ENCODE results near the gene MCCD1. TPM values are rescaled to one million over a fixed set of nuclear protein-coding genes. Genes with fewer than 3 reads are reported as not detected.

MCCD1 gene
- total RNA-seq, 1 donor from 2014 or later = not detected

DNA sequence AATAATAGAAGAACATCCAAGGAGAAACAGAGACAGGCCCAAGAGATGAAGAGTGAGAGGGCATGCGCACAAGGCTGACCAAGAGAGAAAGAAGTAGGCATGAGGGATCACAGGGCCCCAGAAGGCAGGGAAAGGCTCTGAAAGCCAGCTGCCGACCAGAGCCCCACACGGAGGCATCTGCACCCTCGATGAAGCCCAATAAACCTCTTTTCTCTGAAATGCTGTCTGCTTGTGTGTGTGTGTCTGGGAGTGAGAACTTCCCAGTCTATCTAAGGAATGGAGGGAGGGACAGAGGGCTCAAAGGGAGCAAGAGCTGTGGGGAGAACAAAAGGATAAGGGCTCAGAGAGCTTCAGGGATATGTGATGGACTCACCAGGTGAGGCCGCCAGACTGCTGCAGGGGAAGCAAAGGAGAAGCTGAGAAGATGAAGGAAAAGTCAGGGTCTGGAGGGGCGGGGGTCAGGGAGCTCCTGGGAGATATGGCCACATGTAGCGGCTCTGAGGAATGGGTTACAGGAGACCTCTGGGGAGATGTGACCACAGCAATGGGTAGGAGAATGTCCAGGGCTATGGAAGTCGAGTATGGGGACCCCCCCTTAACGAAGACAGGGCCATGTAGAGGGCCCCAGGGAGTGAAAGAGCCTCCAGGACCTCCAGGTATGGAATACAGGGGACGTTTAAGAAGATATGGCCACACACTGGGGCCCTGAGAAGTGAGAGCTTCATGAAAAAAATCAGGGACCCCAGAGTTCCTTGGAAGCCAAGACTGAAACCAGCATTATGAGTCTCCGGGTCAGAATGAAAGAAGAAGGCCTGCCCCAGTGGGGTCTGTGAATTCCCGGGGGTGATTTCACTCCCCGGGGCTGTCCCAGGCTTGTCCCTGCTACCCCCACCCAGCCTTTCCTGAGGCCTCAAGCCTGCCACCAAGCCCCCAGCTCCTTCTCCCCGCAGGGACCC, 45.6 kb downstream of the MCCD1 start:
- no peak for DNase-seq (ENCODE audit: low read depth)
- TF ChIP-seq, protein P1, sequence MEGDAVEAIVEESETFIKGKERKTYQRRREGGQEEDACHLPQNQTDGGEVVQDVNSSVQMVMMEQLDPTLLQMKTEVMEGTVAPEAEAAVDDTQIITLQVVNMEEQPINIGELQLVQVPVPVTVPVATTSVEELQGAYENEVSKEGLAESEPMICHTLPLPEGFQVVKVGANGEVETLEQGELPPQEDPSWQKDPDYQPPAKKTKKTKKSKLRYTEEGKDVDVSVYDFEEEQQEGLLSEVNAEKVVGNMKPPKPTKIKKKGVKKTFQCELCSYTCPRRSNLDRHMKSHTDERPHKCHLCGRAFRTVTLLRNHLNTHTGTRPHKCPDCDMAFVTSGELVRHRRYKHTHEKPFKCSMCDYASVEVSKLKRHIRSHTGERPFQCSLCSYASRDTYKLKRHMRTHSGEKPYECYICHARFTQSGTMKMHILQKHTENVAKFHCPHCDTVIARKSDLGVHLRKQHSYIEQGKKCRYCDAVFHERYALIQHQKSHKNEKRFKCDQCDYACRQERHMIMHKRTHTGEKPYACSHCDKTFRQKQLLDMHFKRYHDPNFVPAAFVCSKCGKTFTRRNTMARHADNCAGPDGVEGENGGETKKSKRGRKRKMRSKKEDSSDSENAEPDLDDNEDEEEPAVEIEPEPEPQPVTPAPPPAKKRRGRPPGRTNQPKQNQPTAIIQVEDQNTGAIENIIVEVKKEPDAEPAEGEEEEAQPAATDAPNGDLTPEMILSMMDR (conservative IDR thresholded peaks at IDR 0.05; ENCODE audit: low read depth, low read length) = peak; percentile 6
- H3K4me3 ChIP-seq (ENCODE audit: low read depth, low read length) = no peak overlapping the region

DNA sequence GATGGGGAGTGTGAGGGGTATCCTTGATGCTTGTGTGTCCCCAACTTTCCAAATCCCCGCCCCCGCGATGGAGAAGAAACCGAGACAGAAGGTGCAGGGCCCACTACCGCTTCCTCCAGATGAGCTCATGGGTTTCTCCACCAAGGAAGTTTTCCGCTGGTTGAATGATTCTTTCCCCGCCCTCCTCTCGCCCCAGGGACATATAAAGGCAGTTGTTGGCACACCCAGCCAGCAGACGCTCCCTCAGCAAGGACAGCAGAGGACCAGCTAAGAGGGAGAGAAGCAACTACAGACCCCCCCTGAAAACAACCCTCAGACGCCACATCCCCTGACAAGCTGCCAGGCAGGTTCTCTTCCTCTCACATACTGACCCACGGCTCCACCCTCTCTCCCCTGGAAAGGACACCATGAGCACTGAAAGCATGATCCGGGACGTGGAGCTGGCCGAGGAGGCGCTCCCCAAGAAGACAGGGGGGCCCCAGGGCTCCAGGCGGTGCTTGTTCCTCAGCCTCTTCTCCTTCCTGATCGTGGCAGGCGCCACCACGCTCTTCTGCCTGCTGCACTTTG, 46.7 kb downstream of the MCCD1 start, which contains the start of gene TNF:
Gene TNF (plus strand): TSS at position 231 of the 567 bp plus-strand sequence. CDS start 177 bp downstream, at position 408.
- no peak for DNase-seq (ENCODE audit: low read depth)
- TF ChIP-seq, protein P1 (conservative IDR thresholded peaks at IDR 0.05; ENCODE audit: low read depth, low read length) = no peak
- peak within 1 kb of the TSS; percentile 36 for H3K4me3 ChIP-seq (ENCODE audit: low read depth, low read length)

DNA sequence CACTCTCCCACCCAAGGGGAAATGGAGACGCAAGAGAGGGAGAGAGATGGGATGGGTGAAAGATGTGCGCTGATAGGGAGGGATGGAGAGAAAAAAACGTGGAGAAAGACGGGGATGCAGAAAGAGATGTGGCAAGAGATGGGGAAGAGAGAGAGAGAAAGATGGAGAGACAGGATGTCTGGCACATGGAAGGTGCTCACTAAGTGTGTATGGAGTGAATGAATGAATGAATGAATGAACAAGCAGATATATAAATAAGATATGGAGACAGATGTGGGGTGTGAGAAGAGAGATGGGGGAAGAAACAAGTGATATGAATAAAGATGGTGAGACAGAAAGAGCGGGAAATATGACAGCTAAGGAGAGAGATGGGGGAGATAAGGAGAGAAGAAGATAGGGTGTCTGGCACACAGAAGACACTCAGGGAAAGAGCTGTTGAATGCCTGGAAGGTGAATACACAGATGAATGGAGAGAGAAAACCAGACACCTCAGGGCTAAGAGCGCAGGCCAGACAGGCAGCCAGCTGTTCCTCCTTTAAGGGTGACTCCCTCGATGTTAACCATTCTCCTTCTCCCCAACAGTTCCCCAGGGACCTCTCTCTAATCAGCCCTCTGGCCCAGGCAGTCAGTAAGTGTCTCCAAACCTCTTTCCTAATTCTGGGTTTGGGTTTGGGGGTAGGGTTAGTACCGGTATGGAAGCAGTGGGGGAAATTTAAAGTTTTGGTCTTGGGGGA, 47.4 kb downstream of the MCCD1 start:
- no peak for DNase-seq (ENCODE audit: low read depth)
- TF ChIP-seq, protein P1 (conservative IDR thresholded peaks at IDR 0.05; ENCODE audit: low read depth, low read length) = no peak
- peak overlapping the region; percentile 36 for H3K4me3 ChIP-seq (ENCODE audit: low read depth, low read length)

DNA sequence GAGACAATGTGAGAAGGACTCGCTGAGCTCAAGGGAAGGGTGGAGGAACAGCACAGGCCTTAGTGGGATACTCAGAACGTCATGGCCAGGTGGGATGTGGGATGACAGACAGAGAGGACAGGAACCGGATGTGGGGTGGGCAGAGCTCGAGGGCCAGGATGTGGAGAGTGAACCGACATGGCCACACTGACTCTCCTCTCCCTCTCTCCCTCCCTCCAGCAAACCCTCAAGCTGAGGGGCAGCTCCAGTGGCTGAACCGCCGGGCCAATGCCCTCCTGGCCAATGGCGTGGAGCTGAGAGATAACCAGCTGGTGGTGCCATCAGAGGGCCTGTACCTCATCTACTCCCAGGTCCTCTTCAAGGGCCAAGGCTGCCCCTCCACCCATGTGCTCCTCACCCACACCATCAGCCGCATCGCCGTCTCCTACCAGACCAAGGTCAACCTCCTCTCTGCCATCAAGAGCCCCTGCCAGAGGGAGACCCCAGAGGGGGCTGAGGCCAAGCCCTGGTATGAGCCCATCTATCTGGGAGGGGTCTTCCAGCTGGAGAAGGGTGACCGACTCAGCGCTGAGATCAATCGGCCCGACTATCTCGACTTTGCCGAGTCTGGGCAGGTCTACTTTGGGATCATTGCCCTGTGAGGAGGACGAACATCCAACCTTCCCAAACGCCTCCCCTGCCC, 48.3 kb downstream of the MCCD1 start:
- no peak for DNase-seq (ENCODE audit: low read depth)
- TF ChIP-seq, protein P1 (conservative IDR thresholded peaks at IDR 0.05; ENCODE audit: low read depth, low read length) = no peak
- H3K4me3 ChIP-seq (ENCODE audit: low read depth, low read length) = no peak overlapping the region

DNA sequence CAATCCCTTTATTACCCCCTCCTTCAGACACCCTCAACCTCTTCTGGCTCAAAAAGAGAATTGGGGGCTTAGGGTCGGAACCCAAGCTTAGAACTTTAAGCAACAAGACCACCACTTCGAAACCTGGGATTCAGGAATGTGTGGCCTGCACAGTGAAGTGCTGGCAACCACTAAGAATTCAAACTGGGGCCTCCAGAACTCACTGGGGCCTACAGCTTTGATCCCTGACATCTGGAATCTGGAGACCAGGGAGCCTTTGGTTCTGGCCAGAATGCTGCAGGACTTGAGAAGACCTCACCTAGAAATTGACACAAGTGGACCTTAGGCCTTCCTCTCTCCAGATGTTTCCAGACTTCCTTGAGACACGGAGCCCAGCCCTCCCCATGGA, 48.8 kb downstream of the MCCD1 start:
- TF ChIP-seq, protein P1 (conservative IDR thresholded peaks at IDR 0.05; ENCODE audit: low read depth, low read length) = no peak
- H3K4me3 ChIP-seq (ENCODE audit: low read depth, low read length) = no peak overlapping the region
- DNase-seq (ENCODE audit: low read depth) = no peak
